Ovary (tissue), 3 donors: ENCODE data around the gene FGF16.

Experiments
- CTCF ChIP-seq, 3 donors: fragments of 450-650 bp in 2 of 3; fragments of 200-600 bp in 1 of 3; IDR thresholded peaks; one replicate each; pipeline versions ENCODE4 v1.5.1 to v1.8.0; 2016 to 2022; ENCODE audit warnings: antibody characterized with exemption in 3 of 3, mild to moderate bottlenecking in 1 of 3
- EP300 ChIP-seq: sonication (generic); formaldehyde crosslinking; IDR thresholded peaks from one replicate; pipeline ENCODE4 v1.6.1; 2017; ENCODE audit warnings: antibody characterized with exemption
- POLR2A ChIP-seq: fragments of 450-650 bp; IDR thresholded peaks from one replicate; pipeline ENCODE4 v1.6.1; 2017; ENCODE audit warnings: antibody characterized with exemption, mild to moderate bottlenecking, moderate library complexity
- donor health status: DM: no; HTN: no; CAD: no.

GRCh38 chrX:77428551-77428950 lies 18.6 kb upstream of the FGF16 start:
- TF ChIP-seq CTCF (IDR thresholded peaks at IDR 0.05) (no peak), POLR2A (no peak), EP300 (no peak)
